ENCODE measurements around the gene GALNT18. TPM values are rescaled to one million over a fixed set of nuclear protein-coding genes. Genes with fewer than 3 reads are reported as not detected.

Gene GALNT18
- total RNA-seq, 4 donors from 2014 or later: 4.7 to 20.4 (median 14.1) TPM

DNA sequence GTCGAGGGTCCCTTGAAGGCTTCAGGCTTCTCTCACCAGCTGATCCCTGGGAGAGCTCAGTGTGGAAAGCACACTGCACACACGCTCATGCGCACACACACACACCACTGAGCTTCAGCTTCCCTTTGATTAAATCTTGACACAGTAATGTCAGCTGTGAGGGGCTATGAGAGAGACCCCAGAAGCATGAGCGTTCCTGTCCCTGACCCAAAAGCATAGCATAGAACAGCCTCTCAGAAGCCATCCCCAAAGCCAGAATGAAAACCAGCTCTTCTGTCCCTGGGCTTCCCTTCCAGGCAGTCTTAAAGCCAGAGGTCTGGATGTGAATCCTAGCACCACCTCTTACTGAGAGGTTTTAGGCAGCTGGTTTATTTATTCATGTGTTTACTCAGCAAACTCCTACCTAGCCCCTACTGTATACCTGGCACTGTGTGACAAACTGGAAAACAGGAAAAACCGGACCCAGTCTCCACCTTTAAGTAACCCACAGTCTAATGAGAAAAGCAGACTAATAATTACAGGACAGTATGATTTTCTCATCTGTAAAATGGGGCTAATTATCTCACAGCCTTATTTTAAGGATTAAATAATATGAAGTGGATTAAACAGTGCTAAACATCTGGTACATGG, 15.9 kb downstream of the GALNT18 start:
- TF ChIP-seq POLR2A (IDR thresholded peaks at IDR 0.05) (no peak), CTCF (IDR thresholded peaks at IDR 0.05) (no peak)
- H3K36me3 ChIP-seq: no peaks in the 10 kb centered on the region
- H3K9me3 ChIP-seq: no peaks in the 10 kb centered on the region
- DNase-seq: no peak
- no peak overlapping the region for H3K27ac ChIP-seq
- H3K4me1 ChIP-seq: peaks cover 0 to 32% (median 10%) of the 10 kb centered on the region in 3 donors
- no peaks in the 10 kb centered on the region for H3K27me3 ChIP-seq
- intact Hi-C loops (cut with DNase I): no loop called here
- WGBS, 2 donors: 91 to 96% methylated on average over 3 of the region's 5 CpGs
- no peak overlapping the region for H3K4me3 ChIP-seq

GRCh38 chr11:11605181-11605580, 16.6 kb downstream of the GALNT18 start:
- intact Hi-C loops (cut with DNase I): no loop called here
- 69 to 72% methylated on average over 6 of the region's 6 CpGs for WGBS, 2 donors
- H3K9me3 ChIP-seq: no peaks in the 10 kb centered on the region
- H3K4me1 ChIP-seq: peaks cover 0 to 32% (median 10%) of the 10 kb centered on the region in 3 donors
- no peaks in the 10 kb centered on the region for H3K36me3 ChIP-seq
- TF ChIP-seq CTCF (IDR thresholded peaks at IDR 0.05) (no peak), POLR2A (IDR thresholded peaks at IDR 0.05) (no peak)
- no peak overlapping the region for H3K4me3 ChIP-seq
- no peak overlapping the region for H3K27ac ChIP-seq
- no peak for DNase-seq
- H3K27me3 ChIP-seq: no peaks in the 10 kb centered on the region

DNA sequence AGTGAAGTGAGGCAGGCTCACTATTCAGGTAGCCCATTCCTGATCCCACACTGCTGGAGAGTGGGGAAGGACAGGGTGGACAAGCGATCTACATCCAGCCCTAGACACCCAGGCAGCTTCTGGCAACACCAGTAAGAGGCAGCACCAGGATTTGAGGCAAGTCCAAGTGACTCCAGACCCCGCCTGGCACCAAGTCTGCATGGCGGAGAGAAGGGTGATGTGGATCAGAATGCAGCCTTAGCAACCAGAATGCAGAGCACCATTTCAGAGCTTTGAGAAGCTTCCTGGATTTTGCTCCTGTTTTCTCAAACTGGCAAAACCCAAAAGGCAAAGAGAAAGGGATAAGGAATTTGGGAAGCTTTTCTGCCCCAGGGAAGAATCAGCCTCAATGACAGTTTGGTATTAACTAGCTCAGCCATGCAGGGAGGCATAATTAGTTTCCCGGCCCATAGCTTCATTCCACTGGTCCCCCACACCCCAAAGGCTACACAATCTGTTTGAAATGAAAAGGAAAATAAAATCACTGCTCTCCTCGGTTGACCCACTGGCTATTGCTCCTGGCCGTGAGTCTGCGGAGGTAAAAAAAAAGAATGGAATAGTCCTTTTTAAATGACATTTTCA, 17.3 kb downstream of the GALNT18 start:
- Histone ChIP-seq H3K9me3 (no peaks in the 10 kb centered on the region), H3K4me1 (peaks cover 0 to 32% (median 10%) of the 10 kb centered on the region in 3 donors), H3K27me3 (no peaks in the 10 kb centered on the region), H3K4me3 (no peak overlapping the region), H3K36me3 (no peaks in the 10 kb centered on the region), H3K27ac (no peak overlapping the region)
- no peak for TF ChIP-seq POLR2A (IDR thresholded peaks at IDR 0.05)
- TF ChIP-seq CTCF (IDR thresholded peaks at IDR 0.05): no peak
- intact Hi-C loops (cut with DNase I): no loop called here
- WGBS, 2 donors: 68 to 88% methylated on average over 5 to 6 of the region's 7 CpGs
- no peak for DNase-seq

GRCh38 chr11:11602011-11602410, 19.8 kb downstream of the GALNT18 start:
- Histone ChIP-seq H3K36me3 (no peaks in the 10 kb centered on the region), H3K27me3 (no peaks in the 10 kb centered on the region), H3K9me3 (no peaks in the 10 kb centered on the region), H3K4me3 (no peak overlapping the region), H3K4me1 (peaks cover 0 to 16% (median 0%) of the 10 kb centered on the region in 3 donors), H3K27ac (no peak overlapping the region)
- TF ChIP-seq POLR2A (IDR thresholded peaks at IDR 0.05) (no peak), CTCF (IDR thresholded peaks at IDR 0.05) (no peak)
- intact Hi-C loops (cut with DNase I): no loop called here
- DNase-seq: no peak

DNA sequence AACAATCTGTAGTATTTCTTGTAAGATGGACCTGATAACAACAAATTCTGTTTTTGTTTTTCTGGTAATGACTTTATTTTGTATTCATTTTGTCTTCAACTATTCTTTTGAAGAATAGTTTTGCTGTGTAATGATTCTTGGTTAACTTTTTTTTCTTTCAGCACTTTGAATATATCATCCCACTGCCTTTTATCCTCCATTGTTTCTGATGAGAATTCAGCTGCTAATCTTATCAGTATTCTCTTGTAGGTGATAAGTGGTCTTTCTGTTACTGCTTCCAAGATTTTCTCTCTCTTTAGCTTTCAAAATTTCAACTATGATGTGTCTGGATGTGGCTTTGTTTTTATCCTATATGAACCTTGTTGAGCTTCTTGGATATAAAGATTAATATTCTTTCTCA, 21.5 kb downstream of the GALNT18 start:
- intact Hi-C loops (cut with DNase I): no loop called here
- Histone ChIP-seq H3K27ac (no peak overlapping the region), H3K9me3 (no peaks in the 10 kb centered on the region), H3K27me3 (no peaks in the 10 kb centered on the region), H3K4me1 (peaks cover 0 to 3% (median 0%) of the 10 kb centered on the region in 3 donors), H3K36me3 (no peaks in the 10 kb centered on the region), H3K4me3 (no peak overlapping the region)
- DNase-seq: no peak
- TF ChIP-seq CTCF (IDR thresholded peaks at IDR 0.05) (no peak), POLR2A (IDR thresholded peaks at IDR 0.05) (no peak)
